Measurements from ENCODE around the gene PRPF40A.
A peak's percentile ranks its signal among the peaks of the same experiment; 100 is the strongest.

PRPF40A gene

DNA sequence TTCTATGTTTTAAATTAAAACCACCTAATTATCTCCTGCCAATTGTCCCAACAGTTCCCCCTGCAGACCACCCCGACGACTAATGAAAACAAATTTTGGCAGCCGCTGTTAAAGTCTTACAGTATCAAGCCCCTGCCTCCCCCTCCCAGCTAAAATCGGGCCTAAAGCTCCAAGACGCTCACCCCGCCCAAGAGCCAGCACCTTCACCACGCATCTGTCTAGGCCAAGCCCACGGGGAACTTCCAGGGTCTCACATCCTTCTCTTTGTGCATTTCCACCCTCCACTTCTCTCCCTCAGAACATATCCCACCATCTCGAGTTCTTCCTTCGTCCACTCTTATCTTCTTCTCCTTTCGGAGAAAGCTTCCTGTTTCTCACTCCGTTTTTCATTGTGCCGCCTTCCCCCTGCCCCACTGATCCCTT lies 445 bp downstream of the PRPF40A start:
- no peak for DNase-seq (ENCODE audit: low spot score)

DNA sequence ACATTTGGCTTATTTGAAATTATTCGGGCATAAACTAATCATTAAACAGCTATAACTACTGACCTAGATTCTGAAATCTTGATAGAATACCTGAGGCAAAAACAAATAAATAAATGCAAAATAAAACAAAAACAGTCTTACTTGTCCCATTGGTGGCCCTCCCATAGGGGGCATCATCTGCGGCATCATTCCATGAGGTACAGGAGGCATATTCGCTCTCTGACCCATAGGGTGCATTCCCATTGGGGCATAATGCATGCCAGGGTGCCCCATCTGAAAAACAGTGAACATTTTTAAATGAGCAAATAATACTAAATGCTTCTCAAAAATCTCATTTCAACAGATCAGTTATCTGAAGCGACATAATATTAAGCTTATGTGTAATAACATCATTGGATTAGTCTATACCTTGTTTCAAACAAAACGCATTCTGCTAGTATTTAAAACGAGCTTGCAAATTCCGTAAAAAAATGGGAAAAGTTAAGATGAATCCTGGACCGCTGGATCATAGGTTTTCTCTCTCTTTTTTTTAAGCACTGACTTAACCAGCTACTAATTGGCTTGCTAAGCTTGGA lies 1.3 kb downstream of the PRPF40A start:
- no peak for DNase-seq (ENCODE audit: low spot score)
- in situ Hi-C loops (cut with MboI; ENCODE audit: low pct_unique_long_range_greater_than_20kb, low sequenced_read_pairs, unreplicated experiment) = no loop called here
- TF ChIP-seq, protein P1, sequence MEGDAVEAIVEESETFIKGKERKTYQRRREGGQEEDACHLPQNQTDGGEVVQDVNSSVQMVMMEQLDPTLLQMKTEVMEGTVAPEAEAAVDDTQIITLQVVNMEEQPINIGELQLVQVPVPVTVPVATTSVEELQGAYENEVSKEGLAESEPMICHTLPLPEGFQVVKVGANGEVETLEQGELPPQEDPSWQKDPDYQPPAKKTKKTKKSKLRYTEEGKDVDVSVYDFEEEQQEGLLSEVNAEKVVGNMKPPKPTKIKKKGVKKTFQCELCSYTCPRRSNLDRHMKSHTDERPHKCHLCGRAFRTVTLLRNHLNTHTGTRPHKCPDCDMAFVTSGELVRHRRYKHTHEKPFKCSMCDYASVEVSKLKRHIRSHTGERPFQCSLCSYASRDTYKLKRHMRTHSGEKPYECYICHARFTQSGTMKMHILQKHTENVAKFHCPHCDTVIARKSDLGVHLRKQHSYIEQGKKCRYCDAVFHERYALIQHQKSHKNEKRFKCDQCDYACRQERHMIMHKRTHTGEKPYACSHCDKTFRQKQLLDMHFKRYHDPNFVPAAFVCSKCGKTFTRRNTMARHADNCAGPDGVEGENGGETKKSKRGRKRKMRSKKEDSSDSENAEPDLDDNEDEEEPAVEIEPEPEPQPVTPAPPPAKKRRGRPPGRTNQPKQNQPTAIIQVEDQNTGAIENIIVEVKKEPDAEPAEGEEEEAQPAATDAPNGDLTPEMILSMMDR (IDR thresholded peaks at IDR 0.05; ENCODE audit: extremely low read depth, insufficient read depth, missing control alignments) = peak; percentile 53

More for the DNA sequence above, 445 bp downstream of the PRPF40A start:
- TF ChIP-seq, protein P1 (IDR thresholded peaks at IDR 0.05; ENCODE audit: extremely low read depth, insufficient read depth, missing control alignments) = no peak
- in situ Hi-C loops (cut with MboI; ENCODE audit: low pct_unique_long_range_greater_than_20kb, low sequenced_read_pairs, unreplicated experiment) = no loop called here

DNA sequence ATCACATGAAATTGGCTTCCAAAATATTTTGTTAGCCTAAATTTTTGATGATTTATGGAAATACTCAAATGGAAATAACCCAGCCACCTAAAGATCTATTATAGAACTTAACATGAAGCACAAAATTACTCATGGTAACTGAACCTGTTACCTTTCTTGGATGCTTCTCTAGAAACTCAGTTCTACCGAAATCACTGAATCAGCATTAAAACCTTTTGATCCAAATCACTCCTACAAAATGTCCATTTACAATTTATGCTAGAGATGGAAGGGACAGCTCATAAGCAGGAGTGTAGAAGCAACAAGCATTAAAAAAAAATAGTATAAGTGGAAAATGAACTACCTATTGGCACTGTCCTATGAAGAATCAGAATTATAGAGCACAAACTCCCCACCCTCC lies 2.1 kb downstream of the PRPF40A start:
- no peak for DNase-seq (ENCODE audit: low spot score)
- in situ Hi-C loops (cut with MboI; ENCODE audit: low pct_unique_long_range_greater_than_20kb, low sequenced_read_pairs, unreplicated experiment) = no loop called here

DNA sequence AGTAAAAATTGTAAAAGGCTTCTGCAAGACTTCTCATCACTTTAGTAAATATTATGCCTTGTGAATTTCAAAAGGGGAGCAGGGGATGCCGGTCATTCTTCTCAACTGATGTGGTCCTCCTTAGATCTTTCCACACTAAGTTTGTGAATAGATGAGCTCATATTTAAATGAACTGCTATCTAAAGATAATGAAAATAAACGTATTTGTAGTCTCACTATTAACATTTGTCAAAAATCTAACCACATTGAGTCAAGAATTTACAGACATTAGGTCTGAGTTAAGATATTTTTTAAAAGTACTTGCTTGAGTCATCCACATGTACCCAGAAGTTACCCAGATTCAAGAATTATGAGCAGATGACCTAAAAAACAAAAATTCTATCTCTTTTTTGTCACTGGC lies 6.5 kb downstream of the PRPF40A start:
- TF ChIP-seq, protein P1 (IDR thresholded peaks at IDR 0.05; ENCODE audit: extremely low read depth, insufficient read depth, missing control alignments) = no peak
- in situ Hi-C loops (cut with MboI; ENCODE audit: low pct_unique_long_range_greater_than_20kb, low sequenced_read_pairs, unreplicated experiment) = no loop called here

More for the DNA sequence above, 2.1 kb downstream of the PRPF40A start:
- TF ChIP-seq, protein P1 (IDR thresholded peaks at IDR 0.05; ENCODE audit: extremely low read depth, insufficient read depth, missing control alignments) = no peak

DNA sequence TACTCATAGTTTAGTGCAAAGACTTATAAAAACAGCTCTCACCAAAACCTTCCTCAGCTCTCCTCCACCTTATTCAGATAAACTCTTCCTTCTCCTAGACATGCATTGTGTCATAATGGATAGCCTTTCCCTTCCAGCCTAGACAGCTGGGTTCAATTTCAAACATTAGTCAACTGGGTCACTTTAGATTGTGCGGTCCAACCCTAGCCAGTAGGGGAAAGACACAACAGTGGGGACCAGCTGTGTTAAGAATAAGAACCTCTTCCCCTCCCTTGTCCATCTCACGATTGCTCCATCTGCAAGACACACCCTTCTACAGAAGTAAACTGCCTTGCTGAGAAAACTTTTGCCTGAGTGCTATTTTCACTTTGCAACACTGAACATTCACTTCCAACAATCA lies 8.5 kb downstream of the PRPF40A start:
- TF ChIP-seq, protein P1 (IDR thresholded peaks at IDR 0.05; ENCODE audit: extremely low read depth, insufficient read depth, missing control alignments) = no peak
- no peak for DNase-seq (ENCODE audit: low spot score)
- in situ Hi-C loops (cut with MboI; ENCODE audit: low pct_unique_long_range_greater_than_20kb, low sequenced_read_pairs, unreplicated experiment) = no loop called here

More for the DNA sequence above, 6.5 kb downstream of the PRPF40A start:
- DNase-seq (ENCODE audit: low spot score) = no peak

DNA sequence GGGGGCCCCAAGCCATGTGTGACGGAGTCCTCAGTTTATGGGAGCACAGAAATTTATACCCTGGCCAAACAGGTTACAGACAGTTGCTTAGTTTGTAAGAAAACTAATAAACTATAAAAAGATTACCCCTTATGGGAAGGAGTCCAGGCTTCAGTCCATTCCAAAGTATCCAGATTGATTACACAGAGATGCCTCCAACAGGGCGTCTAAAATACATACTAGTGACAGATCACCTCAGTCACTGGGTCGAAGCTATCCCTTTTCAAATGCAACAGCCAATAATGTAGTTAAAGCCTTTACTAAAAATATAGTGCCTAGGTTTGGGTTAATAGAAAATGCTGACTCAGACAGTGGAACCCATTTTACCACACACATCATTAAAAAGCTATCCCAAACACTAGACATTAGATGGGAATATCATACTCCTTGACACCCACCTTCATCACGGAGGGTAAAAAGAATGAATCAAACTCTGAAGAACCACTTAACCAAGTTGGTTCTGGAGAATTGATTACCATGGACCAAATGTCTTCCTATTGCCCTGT lies 10.7 kb downstream of the PRPF40A start:
- in situ Hi-C loops (cut with MboI; ENCODE audit: low pct_unique_long_range_greater_than_20kb, low sequenced_read_pairs, unreplicated experiment) = no loop called here
- TF ChIP-seq, protein P1 (IDR thresholded peaks at IDR 0.05; ENCODE audit: extremely low read depth, insufficient read depth, missing control alignments) = no peak
- DNase-seq (ENCODE audit: low spot score) = no peak
